ENCODE results near the gene SLC27A5. TPM values are rescaled to one million over a fixed set of nuclear protein-coding genes. Genes with fewer than 3 reads are reported as not detected.
A peak's percentile ranks its signal among the peaks of the same experiment; 100 is the strongest.

Gene SLC27A5
- polyA plus RNA-seq, 2 of the 4 experiments (the other 2 are of a cell fraction), result 30.2 to 37.8 TPM

GRCh38 chr19:58550362-58551122 lies 38.8 kb upstream of the SLC27A5 start:
- Histone ChIP-seq H3K4me3 (no peak overlapping the region), H3K4me1 (peaks cover 32% of the 10 kb centered on the region), H3K9me3 (no peaks in the 10 kb centered on the region), H3K27ac (no peak overlapping the region), H3K4me2 (no peak overlapping the region)
- TF ChIP-seq FOSL2 (IDR thresholded peaks at IDR 0.05), result no peak
- TF ChIP-seq FOSL2 (CRISPR knock-in tag; IDR thresholded peaks at IDR 0.05), result no peak
- TF ChIP-seq BCL3 (IDR thresholded peaks at IDR 0.05), result no peak
- no peak for TF ChIP-seq MAZ (IDR thresholded peaks at IDR 0.05; ENCODE audit: borderline replicate concordance, low read depth, low read length)
- no peak for TF ChIP-seq RCOR1 (IDR thresholded peaks at IDR 0.05; ENCODE audit: low read depth, low read length)
- no peak for TF ChIP-seq RARB (CRISPR knock-in tag; IDR thresholded peaks at IDR 0.05)
- TF ChIP-seq PHF8 (IDR thresholded peaks at IDR 0.05; ENCODE audit: borderline replicate concordance, low read depth), result no peak
- TF ChIP-seq KDM1A (IDR thresholded peaks at IDR 0.05; ENCODE audit: low read depth), result no peak
- no peak for TF ChIP-seq MAFK (IDR thresholded peaks at IDR 0.05; ENCODE audit: partially characterized antibody)
- 0 out of 2 replicates have a peak, but pooled peaks have one; percentile 58 for TF ChIP-seq POLR2AphosphoS2 (conservative IDR thresholded peaks at IDR 0.05; ENCODE audit: low read length)
- TF ChIP-seq, protein P1, sequence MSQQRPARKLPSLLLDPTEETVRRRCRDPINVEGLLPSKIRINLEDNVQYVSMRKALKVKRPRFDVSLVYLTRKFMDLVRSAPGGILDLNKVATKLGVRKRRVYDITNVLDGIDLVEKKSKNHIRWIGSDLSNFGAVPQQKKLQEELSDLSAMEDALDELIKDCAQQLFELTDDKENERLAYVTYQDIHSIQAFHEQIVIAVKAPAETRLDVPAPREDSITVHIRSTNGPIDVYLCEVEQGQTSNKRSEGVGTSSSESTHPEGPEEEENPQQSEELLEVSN (IDR thresholded peaks at IDR 0.05; ENCODE audit: borderline replicate concordance, low read depth), result no peak
- TF ChIP-seq, protein P2, sequence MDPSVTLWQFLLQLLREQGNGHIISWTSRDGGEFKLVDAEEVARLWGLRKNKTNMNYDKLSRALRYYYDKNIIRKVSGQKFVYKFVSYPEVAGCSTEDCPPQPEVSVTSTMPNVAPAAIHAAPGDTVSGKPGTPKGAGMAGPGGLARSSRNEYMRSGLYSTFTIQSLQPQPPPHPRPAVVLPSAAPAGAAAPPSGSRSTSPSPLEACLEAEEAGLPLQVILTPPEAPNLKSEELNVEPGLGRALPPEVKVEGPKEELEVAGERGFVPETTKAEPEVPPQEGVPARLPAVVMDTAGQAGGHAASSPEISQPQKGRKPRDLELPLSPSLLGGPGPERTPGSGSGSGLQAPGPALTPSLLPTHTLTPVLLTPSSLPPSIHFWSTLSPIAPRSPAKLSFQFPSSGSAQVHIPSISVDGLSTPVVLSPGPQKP (IDR thresholded peaks at IDR 0.05; ENCODE audit: low read depth, low read length), result no peak
- no peak for TF ChIP-seq FOSB (CRISPR knock-in tag; IDR thresholded peaks at IDR 0.05)
- no peak for TF ChIP-seq JUNB (IDR thresholded peaks at IDR 0.05)
- no peak for TF ChIP-seq SREBF2 (IDR thresholded peaks at IDR 0.05)
- TF ChIP-seq HOXA7 (CRISPR knock-in tag; IDR thresholded peaks at IDR 0.05), result peak; percentile 47; the same call in 1 of the 2 replicates
- TF ChIP-seq JUN (IDR thresholded peaks at IDR 0.05), result peak; percentile 24 to 38; a peak in 2 of 5 replicates
- no peak for TF ChIP-seq ZNF302 (CRISPR knock-in tag; IDR thresholded peaks at IDR 0.05)
- TF ChIP-seq MYC (IDR thresholded peaks at IDR 0.05; ENCODE audit: borderline replicate concordance, low read length), result no peak
- no peak for TF ChIP-seq NR3C1 (IDR thresholded peaks at IDR 0.05)
- no peak for TF ChIP-seq CHD2 (IDR thresholded peaks at IDR 0.05; ENCODE audit: low read length, partially characterized antibody)
- TF ChIP-seq, protein P3, sequence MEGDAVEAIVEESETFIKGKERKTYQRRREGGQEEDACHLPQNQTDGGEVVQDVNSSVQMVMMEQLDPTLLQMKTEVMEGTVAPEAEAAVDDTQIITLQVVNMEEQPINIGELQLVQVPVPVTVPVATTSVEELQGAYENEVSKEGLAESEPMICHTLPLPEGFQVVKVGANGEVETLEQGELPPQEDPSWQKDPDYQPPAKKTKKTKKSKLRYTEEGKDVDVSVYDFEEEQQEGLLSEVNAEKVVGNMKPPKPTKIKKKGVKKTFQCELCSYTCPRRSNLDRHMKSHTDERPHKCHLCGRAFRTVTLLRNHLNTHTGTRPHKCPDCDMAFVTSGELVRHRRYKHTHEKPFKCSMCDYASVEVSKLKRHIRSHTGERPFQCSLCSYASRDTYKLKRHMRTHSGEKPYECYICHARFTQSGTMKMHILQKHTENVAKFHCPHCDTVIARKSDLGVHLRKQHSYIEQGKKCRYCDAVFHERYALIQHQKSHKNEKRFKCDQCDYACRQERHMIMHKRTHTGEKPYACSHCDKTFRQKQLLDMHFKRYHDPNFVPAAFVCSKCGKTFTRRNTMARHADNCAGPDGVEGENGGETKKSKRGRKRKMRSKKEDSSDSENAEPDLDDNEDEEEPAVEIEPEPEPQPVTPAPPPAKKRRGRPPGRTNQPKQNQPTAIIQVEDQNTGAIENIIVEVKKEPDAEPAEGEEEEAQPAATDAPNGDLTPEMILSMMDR (IDR thresholded peaks at IDR 0.05), result no peak
- ChIA-PET CTCF (interaction anchor here (0.6 to 13.8 kb wide), 2 partner anchors 16 to 31 kb away, joined by 3 to 222 read pairs; partner anchors contain the start of gene ZBTB45), POLR2A (interaction anchor here (1.2 to 6.8 kb wide), 3 partner anchors 11 to 37 kb away, joined by 3 to 85 read pairs (median 3); partner anchors contain the start of gene ZBTB45)
- no peak for DNase-seq (ENCODE audit: low read depth in 1 of 2, low spot score in 1 of 2)
- FAIRE-seq, result no peak
- no peak for ATAC-seq
- 93% methylated on average over 13 of the region's 13 CpGs for WGBS (ENCODE audit: missing lambda C conversion rate)

Measured in A549 (cell line).